ENCODE results near the gene C2orf81.
A peak's percentile ranks its signal among the peaks of the same experiment; 100 is the strongest.

The C2orf81 gene

DNA sequence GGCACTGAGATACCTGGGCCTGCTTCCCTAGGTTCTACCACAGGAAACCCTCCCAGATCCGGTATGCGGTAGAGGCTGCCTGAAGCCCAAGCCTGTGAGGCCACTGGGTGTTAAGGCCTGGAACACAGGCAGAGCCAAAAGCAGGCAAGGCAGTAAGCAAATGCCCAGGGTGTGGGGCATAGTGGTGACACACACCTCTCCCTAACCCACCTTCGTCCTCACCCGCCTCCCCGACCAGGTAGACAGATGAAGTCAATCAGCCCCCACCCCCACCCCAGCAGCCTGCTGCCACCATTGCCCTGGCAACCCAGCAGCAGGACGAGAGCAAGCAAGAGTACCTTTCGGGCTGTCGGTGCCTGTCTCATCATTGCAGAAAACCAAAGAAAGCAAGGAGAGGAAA, 47.4 kb downstream of the C2orf81 start:
- no peak for DNase-seq (ENCODE audit: low read depth)
- TF ChIP-seq, protein P1, sequence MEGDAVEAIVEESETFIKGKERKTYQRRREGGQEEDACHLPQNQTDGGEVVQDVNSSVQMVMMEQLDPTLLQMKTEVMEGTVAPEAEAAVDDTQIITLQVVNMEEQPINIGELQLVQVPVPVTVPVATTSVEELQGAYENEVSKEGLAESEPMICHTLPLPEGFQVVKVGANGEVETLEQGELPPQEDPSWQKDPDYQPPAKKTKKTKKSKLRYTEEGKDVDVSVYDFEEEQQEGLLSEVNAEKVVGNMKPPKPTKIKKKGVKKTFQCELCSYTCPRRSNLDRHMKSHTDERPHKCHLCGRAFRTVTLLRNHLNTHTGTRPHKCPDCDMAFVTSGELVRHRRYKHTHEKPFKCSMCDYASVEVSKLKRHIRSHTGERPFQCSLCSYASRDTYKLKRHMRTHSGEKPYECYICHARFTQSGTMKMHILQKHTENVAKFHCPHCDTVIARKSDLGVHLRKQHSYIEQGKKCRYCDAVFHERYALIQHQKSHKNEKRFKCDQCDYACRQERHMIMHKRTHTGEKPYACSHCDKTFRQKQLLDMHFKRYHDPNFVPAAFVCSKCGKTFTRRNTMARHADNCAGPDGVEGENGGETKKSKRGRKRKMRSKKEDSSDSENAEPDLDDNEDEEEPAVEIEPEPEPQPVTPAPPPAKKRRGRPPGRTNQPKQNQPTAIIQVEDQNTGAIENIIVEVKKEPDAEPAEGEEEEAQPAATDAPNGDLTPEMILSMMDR (IDR thresholded peaks at IDR 0.05; ENCODE audit: low read length, missing control alignments) = no peak
- peak overlapping the region; percentile 22 for H3K4me3 ChIP-seq (replicated peaks; ENCODE audit: low read depth, low read length)

DNA sequence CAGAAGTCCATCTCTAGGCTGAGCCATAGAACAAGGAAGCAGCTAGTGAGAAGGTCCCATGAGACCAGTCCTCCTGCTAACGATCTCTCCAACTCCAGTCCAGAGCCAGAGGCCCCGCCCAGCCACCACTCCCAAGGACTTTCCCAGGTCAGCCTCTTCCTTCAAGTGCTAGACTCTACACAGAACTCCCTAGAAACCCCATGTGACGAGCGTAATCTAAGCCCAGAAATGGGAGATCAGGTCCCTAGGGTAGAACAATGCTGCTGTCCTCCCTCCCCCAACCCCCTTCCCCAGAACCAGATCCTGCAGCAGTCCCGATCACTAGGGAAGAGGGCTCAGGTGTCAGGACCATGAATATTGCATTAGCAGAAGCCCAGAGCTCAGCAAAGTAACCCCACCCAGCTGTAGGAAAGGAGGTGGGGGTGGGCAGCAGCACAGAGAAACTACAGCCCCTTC, 48.2 kb downstream of the C2orf81 start:
- TF ChIP-seq, protein P1 (IDR thresholded peaks at IDR 0.05; ENCODE audit: low read length, missing control alignments) = no peak
- H3K4me3 ChIP-seq (replicated peaks; ENCODE audit: low read depth, low read length) = no peak overlapping the region
- DNase-seq (ENCODE audit: low read depth) = no peak

DNA sequence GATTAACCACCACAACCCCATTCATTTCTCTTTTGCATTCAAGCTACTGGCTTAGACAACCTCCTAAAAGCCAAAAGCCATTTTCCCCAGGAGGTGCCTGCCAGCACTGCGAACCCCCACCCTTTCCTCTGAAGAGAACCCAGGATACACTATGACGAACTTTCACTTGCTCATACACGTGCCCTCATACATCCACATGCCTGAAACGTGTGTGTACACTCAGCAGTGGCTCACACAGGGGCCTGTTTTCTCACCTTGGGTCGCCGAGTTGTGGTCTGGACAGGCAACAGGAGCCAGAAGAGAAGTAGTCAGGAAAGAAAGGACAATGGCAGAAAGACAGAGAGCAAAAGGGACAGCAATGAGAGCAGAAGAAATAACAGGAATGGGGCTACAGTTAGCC, 48.7 kb downstream of the C2orf81 start:
- TF ChIP-seq, protein P1 (IDR thresholded peaks at IDR 0.05; ENCODE audit: low read length, missing control alignments) = no peak
- no peak for DNase-seq (ENCODE audit: low read depth)
- H3K4me3 ChIP-seq (replicated peaks; ENCODE audit: low read depth, low read length) = no peak overlapping the region

DNA sequence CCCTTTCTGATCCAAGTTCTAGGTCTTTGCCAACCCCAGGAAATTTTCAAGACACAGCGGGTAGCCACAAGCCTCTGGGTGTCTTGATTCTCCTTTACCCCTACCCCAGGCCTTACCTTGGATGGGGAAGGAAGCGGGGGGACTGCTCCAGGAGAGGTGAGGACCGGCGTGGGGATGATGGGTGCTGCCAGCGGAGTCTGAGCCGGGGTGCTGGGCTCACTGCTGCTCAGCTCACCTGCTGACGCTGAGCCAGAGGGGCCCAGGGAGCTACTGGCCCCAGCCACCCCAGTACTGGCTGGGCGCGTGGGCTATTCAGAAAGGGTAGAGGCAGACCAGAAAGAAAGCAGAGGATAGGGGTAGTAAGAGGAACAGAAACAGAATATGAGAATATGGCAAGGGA, 50.0 kb downstream of the C2orf81 start:
- H3K4me3 ChIP-seq (replicated peaks; ENCODE audit: low read depth, low read length) = no peak overlapping the region
- no peak for DNase-seq (ENCODE audit: low read depth)
- TF ChIP-seq, protein P1 (IDR thresholded peaks at IDR 0.05; ENCODE audit: low read length, missing control alignments) = no peak

DNA sequence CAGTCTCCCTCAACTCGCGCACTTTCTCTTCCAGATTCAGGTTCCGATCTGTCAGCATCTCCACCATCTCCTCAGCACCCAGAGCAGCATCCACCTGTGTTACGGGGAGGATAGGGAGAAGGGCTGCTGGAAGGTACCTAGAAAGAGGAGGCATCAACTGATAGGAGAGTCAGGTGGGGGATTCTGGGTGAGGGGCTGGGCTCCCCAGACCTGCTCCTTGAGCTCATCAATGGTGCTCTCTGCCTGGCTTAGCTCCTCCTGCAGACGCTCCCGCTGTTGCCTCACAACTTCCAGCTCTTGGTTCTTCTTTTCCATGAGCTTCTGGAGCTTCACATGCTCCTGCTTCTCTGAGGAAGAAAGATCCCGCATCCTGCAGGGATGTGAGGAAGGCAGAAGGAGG, 51.4 kb downstream of the C2orf81 start:
- no peak overlapping the region for H3K4me3 ChIP-seq (replicated peaks; ENCODE audit: low read depth, low read length)
- TF ChIP-seq, protein P1 (IDR thresholded peaks at IDR 0.05; ENCODE audit: low read length, missing control alignments) = no peak
- no peak for DNase-seq (ENCODE audit: low read depth)

DNA sequence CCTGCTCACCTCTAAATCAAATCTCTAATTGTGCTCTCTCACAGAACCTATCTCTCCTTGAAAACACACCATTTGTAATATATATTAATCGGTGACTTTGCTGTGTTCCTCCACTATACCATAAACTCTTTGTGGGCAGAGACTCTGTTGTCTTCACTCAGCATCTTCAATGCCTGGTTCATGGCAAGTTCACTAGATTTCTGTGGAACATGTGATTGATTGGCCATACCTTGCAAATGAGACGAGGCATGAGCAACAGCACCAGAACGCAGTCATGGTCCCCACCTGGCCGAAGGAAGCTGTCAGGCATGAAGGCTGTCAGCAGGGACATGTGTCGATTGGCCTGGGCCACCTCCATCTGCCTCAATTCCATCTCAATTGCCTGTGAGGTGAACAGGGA, 52.9 kb downstream of the C2orf81 start:
- no peak for DNase-seq (ENCODE audit: low read depth)
- TF ChIP-seq, protein P1 (IDR thresholded peaks at IDR 0.05; ENCODE audit: low read length, missing control alignments) = no peak
- H3K4me3 ChIP-seq (replicated peaks; ENCODE audit: low read depth, low read length) = no peak overlapping the region

DNA sequence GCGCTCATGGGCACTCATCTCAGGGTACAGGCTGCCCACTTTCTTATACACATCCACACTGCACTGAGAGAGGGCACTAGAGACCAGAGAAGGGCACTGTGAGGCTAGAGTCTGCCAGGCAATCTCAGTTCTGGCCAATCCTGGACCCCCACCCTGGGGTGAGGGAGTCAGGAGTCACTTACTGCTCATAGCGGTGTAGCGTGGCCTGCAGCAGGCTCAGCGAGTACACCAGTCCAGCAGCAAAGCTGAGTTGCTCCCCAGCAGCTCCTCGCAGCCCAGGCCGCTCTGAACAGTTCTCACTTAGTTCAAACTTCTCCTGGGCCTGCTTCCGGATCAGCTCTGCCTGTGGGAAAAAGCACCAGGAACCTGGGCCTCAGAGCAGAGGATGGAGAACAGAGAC, 53.6 kb downstream of the C2orf81 start:
- TF ChIP-seq, protein P1 (IDR thresholded peaks at IDR 0.05; ENCODE audit: low read length, missing control alignments) = no peak
- no peak overlapping the region for H3K4me3 ChIP-seq (replicated peaks; ENCODE audit: low read depth, low read length)
- DNase-seq (ENCODE audit: low read depth) = no peak

Data from fibroblast of pulmonary artery (primary cell).